Measurements from ENCODE around the gene EME2. TPM values are rescaled to one million over a fixed set of nuclear protein-coding genes. Genes with fewer than 3 reads are reported as not detected.

Gene EME2
- total RNA-seq, 1 donor from 2014 or later, result 7.1 TPM

DNA sequence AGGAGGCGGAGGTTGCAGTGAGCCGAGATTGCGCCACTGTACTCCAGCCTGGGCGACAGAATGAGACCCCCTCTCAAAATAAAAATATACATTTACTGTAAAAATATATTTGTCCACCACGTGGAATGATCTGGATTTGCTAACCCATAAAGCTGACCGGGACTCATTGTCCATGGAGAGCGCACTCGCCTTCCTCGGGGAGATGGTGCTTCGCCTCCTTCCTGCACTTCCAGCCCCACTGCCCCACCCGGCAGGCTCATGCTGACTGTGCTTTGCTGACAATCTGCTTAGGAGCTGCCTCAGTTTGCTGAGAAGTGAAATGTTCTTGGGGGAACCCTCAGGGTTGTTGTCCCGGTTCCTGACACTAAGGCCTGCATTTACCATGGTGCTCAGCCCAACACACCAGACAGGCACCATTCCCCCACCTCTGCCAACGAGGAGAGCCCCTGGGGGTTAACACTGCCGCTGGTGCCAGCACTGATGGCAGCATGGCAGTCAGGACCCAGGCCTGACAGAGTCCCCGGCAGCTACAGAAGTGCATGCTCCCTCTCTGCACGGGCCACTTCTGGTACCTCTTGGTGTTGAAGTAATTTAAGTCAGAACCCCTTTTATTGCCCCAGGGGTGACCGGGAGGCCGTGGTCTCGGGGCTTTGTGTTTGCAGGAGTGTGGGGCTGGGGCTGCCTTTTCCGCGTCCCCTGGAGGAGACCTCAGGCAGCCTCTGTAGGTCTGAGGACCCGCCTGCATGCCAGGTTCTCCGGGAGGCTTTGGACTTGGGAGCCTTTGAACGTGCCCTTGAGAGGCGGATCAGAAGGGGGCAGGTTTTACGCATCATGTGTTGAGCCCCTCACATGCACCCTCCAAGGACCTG lies 12.6 kb downstream of the EME2 start:
- ATAC-seq (ENCODE audit: poor library complexity) (no peak), DNase-seq (peak; percentile 36)
- intact Hi-C loops (cut with DNase I), result no loop called here

DNA sequence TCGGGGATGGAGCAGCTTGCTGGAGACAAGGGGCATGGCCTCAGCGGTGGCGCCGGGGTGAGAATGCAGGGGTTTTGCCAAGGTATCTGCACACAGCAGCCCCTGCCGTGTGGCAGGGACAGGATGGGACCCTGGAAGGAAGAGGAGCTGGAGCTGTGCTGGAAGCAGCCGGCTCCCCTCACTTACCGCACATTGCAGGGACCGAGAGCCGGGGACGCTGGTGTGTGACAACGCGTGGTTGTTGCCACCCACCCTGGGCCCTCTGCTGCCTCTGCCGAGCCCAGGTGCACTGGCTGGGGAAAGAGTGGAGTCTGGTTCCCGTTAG lies 13.2 kb downstream of the EME2 start:
- intact Hi-C loops (cut with DNase I), result no loop called here
- ATAC-seq (ENCODE audit: poor library complexity), result no peak
- no peak for DNase-seq

- peak; percentile 42 for DNase-seq
- no peak for ATAC-seq (ENCODE audit: poor library complexity)
- intact Hi-C loops (cut with DNase I), result no loop called here
Observed at GRCh38 chr16:1786242-1787055, 13.8 kb downstream of the EME2 start.

DNA sequence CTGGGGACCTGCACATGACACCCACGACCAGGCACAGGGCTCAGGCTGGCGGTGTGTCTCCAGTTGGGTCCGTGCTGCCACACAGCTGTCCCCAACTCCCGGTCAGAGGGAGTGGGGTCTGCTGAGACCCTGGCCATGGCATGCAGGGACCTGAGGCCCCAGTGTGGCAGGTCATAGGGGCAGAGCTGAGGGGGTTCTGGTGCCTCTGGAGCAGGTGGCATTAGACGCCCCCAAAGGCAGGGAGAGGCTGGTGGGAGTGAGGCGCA lies 14.4 kb downstream of the EME2 start:
- intact Hi-C loops (cut with DNase I), result no loop called here
- ATAC-seq (ENCODE audit: poor library complexity) (no peak), DNase-seq (no peak)

DNA sequence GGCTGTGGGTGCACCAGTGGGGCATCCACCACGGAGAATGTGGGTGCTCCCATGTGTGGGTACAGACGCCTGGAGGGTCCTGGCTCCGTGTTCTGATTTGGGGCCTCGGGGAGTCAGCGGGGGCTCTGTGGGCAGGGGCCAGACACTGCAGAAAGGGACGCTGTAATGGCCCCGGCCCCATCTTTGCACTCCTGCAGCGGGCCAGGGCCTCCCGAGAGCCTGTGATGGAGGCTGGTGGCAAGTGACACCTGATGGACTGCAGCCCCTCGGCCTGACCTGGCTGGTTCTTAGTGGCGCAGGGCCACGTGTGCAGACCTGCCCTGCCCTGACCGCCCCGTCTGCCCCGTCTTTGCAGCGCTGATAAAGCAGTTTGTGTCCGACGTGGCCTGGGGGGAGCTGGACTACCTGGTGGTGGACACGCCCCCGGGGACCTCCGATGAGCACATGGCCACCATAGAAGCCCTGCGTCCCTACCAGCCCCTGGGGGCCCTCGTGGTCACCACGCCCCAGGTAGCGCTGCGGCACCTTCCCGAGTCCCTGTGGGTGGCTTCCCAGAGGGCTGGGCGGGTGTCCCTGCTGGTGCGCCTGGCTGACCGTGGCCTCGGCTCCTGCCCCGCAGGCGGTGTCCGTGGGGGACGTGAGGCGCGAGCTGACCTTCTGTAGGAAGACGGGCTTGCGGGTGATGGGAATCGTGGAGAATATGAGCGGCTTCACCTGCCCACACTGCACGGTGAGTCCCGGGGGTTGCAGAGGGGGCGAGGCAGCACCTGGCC lies 14.9 kb downstream of the EME2 start:
- intact Hi-C loops (cut with DNase I), result no loop called here
- ATAC-seq (ENCODE audit: poor library complexity) (no peak), DNase-seq (peak; percentile 34)

DNA sequence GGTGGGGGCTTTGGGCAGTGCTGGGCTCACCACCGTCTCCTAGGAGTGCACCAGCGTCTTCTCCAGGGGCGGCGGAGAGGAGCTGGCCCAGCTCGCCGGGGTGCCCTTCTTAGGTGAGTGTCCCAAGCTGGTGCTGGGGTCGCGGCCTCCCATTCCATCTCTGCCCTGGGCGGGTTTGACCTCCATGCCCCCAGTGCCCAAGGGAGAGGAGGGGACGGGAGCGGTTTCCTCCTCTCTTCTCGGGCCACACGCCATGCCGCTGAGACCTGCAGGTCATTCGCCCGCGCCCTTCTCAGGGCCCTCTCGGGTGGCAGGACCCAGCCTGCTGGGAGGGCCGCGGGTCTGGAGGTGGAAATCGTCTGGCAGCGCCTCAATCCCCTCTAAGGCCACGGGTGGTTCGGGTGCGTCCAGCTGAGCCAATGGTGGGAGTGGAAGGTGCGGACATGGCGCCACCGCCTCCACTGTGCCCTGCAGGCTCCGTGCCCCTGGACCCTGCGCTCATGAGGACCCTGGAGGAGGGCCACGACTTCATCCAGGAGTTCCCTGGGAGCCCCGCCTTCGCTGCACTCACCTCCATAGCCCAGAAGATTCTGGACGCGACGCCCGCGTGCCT lies 15.6 kb downstream of the EME2 start:
- no peak for DNase-seq
- ATAC-seq (ENCODE audit: poor library complexity), result no peak
- intact Hi-C loops (cut with DNase I), result no loop called here

DNA sequence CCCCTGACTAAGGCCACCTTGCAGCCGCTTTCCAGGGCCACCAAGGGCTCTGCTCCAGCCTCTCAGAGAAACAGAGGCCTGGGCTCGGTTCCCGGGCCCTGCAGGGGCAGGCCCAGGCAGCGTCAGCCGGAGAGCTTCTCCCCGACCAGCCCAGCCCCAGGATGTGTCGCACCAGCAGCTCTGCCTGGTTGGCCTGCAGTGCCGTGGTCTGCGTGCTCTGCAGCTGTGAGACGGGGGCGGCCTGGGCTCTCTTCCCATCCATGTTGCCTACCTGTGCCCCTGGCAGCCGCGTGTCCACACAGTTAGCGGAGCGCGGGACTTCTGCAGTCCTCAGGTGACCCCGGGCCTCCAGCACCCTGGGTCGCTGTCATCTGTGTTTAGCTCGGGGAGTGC lies 16.1 kb downstream of the EME2 start:
- intact Hi-C loops (cut with DNase I), result no loop called here
- DNase-seq (no peak), ATAC-seq (ENCODE audit: poor library complexity) (no peak)

DNA sequence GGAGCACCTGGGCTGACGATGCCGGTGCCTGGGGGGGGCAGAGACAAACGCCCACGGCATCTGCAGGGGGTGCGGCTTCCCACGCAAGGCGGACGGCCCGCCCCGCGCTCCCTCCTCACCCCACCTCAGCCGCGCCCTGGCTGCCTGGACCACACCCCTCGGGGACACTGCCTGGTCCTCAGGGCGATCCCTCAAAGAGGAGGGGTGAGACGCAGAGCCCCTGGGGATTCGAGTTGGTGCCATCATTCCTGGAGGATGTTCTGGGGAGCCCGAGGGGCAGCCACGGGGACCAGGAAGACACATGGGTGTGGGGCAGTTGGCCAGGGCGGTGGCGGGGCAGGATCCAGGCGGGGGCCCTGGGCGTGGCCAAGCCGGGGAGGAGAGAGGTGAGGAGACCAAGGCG lies 17.0 kb downstream of the EME2 start:
- no peak for ATAC-seq (ENCODE audit: poor library complexity)
- intact Hi-C loops (cut with DNase I), result no loop called here
- DNase-seq, result no peak

GRCh38 chr16:1790261-1790610 lies 17.6 kb downstream of the EME2 start:
- peak; percentile 39 for DNase-seq
- no peak for ATAC-seq (ENCODE audit: poor library complexity)
- intact Hi-C loops (cut with DNase I), result no loop called here

- no peak for ATAC-seq (ENCODE audit: poor library complexity)
- intact Hi-C loops (cut with DNase I), result no loop called here
Observed at GRCh38 chr16:1790611-1791255, 18.1 kb downstream of the EME2 start.

GRCh38 chr16:1791256-1791942 lies 18.8 kb downstream of the EME2 start:
- no peak for ATAC-seq (ENCODE audit: poor library complexity)
- intact Hi-C loops (cut with DNase I), result no loop called here
- DNase-seq, result no peak

More at GRCh38 chr16:1790611-1791255, 18.1 kb downstream of the EME2 start:
- no peak for DNase-seq

DNA sequence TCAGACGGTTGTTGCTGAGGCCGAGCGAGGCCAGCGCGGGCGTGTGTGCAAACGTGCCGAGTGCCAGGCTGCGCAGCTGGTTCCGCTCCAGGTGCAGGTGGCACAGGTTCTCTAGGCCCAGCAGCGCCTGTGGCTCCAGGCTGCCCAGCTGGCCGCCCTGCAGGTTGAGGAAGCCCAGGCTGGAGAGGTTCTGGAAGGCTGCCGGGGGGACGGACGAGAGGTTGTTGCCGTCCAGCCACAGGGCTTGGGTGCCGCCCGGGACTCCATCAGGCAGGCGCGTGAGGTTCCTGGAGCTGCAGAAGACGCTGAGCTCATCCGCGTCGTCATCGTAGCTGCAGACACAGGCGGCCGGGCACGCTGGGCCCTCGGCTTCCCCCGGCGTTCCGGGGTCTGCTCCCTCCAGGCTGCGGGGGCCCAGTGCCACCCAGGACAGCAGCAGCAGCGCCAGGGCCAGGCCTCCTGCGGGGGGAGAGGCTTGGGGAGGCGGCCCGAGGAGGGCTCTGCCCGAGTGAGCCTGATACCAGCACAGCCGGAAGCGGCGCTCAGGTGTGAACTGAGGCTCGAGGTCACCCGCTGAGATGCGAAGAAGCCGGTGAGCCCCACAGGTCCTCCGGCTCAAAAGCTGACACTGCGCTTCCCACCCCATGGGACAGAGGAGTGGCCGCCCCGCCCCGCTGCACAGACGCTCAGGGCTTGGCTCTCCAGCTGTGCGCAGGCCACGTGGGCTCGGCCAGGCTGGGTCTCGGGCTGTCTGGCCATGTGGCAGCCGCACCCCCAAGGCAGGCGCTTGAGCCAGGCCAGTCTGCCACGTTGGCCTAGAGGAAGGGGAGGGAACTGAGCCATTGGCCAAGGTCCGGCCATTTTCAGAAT lies 19.6 kb downstream of the EME2 start:
- intact Hi-C loops (cut with DNase I), result no loop called here
- ATAC-seq (ENCODE audit: poor library complexity), result no peak
- DNase-seq, result no peak

GRCh38 chr16:1792836-1793577 lies 20.4 kb downstream of the EME2 start:
- ATAC-seq (ENCODE audit: poor library complexity) (no peak), DNase-seq (no peak)
- intact Hi-C loops (cut with DNase I), result no loop called here

DNA sequence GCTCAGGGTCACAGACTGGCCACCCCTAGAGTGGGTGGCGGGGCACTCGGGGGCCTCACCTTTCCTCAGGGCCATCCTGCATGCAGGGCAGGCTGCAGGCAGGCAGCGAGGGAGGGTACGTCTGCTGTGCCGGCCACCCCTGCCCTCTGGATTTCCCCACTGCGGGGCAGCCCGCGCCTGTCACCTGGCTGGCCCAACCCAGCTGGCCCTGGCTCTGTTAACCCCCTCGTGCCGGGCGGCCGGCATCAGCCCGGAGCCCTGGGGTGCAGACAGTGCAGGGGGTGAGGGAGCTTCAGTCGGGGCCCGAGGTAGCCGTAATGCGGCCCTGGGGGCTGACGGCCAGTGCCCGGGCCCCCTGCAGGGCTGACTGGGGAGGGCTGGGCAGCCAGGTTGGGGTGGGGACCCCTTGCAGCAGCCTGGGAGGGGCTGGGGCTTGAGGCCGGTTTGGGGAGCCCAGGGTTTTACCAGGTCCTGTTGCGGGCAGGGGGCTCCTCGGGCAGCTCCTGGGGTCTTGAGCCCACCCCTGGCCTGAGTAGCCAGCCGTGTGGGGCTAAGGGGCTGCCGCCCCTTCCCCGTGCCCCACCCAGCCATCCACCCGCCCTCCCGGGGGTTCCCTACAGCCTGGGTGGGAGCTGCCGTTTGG lies 21.1 kb downstream of the EME2 start, which contains the start of gene IGFALS:
Gene IGFALS, minus strand, starts transcription at position 128 of the 643 bp plus-strand sequence. Its CDS starts 53 bp downstream, at position 75.
- no peak for ATAC-seq (ENCODE audit: poor library complexity)
- DNase-seq, result no peak
- intact Hi-C loops (cut with DNase I), result no loop called here

DNA sequence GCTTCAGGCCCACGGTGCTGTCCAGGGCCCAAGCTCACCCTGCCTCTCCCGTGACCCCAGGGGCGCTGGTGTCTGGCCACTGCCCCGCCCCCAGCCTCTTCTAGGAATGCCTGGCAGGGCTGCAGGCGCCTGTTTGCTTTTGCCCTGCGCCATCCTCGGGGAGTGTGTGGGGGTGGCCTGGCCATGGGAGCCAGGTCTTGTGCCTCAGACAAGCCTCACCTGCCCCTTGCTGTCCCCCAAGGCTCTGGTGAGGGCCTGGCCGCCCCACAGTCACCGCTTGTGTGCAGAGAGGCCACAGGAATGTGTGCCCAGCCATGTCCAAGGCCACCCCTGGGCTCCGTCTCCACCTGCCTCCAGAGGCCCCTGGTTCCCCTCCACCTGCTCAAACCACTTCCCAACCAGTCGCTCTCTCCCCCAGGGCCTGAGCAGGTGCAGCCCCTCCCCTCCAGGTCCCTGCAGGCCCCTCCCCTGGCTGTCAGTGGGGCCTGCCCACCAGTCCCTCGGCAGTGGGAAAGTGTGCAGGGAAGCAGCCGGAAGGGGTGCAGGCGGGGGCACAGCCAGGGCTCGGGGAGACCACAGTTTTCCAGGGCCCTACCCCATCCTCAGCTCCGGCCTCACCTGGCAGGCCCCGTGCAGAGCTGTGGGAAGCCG lies 21.7 kb downstream of the EME2 start:
- DNase-seq, result no peak
- no peak for ATAC-seq (ENCODE audit: poor library complexity)
- intact Hi-C loops (cut with DNase I), result no loop called here

All from Right ventricle myocardium superior (tissue), 1 donor.